ENCODE measurements around the gene SLC43A3.
"Not testable (repeated sequence)": the region's sequence is repeated elsewhere in the genome, so short reads cannot be mapped to it uniquely, and the experiment has no call there.

Gene SLC43A3

DNA sequence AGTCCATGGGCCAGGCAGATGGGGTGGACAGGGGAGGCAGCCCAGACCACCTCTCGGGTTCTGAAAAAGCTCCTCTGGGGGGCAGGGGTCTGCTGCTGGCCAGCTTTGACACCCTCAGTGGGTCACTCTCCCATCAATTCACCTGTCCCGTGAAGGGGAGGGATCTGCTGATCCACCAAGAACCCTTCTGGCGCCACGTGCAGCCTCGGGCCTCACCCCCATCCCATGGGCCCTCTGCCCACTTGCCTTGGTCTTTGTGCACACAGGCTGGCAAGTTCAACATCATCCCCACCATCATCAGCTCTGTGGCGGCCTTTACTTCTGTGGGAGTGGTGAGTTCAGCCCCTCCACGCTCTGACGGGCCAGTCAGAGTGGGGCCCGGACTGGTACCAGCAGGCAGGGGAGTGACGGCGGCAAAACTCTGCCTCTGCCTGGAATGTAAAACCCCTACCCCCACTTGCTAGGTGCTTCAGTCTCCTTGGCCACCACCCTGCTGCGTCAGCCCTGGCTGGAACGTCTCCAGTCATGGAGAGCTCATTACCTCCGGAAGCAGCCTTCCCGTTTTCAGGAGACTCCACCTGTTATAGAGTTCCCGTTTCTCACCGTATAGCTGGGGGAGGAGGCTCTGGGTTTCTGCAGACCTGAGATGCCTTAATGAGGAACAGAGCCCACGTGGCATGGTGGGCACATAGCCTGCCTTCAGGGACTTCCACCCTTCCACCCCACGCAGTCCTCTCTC, 58.6 kb downstream of the SLC43A3 start:
- Mint-ChIP-seq H3K27me3 (peaks cover 38% of the 10 kb centered on the region), H3K4me1 (no peaks in the 10 kb centered on the region), H3K4me3 (no peak overlapping the region), H3K27ac (no peak overlapping the region), H3K36me3 (no peaks in the 10 kb centered on the region), H3K9me3 (no peaks in the 10 kb centered on the region)
- no peak for DNase-seq
- CTCF ChIA-PET: interaction anchor here (1.2 kb wide), 1 partner anchor 9 kb away, joined by 3 read pairs; no protein-coding TSS in a partner anchor

- Mint-ChIP-seq H3K9me3 (no peaks in the 10 kb centered on the region), H3K36me3 (no peaks in the 10 kb centered on the region), H3K27me3 (peaks cover 56% of the 10 kb centered on the region), H3K27ac (no peak overlapping the region), H3K4me1 (no peaks in the 10 kb centered on the region), H3K4me3 (no peak overlapping the region)
- no peak for DNase-seq
- CTCF ChIA-PET: interaction anchor here (0.9 kb wide), 1 partner anchor 88 kb away, joined by 3 read pairs; no protein-coding TSS in a partner anchor
Measured at GRCh38 chr11:57364851-57365660, 61.9 kb downstream of the SLC43A3 start.

- Mint-ChIP-seq H3K27ac (no peak overlapping the region), H3K4me3 (no peak overlapping the region), H3K9me3 (no peaks in the 10 kb centered on the region), H3K27me3 (peaks cover 50% of the 10 kb centered on the region), H3K4me1 (no peaks in the 10 kb centered on the region), H3K36me3 (no peaks in the 10 kb centered on the region)
- CTCF ChIA-PET: interaction anchor here (1.0 kb wide), 1 partner anchor 163 kb away, joined by 4 read pairs; no protein-coding TSS in a partner anchor
- DNase-seq: no peak
Measured at GRCh38 chr11:57363131-57364080, 63.5 kb downstream of the SLC43A3 start.

DNA sequence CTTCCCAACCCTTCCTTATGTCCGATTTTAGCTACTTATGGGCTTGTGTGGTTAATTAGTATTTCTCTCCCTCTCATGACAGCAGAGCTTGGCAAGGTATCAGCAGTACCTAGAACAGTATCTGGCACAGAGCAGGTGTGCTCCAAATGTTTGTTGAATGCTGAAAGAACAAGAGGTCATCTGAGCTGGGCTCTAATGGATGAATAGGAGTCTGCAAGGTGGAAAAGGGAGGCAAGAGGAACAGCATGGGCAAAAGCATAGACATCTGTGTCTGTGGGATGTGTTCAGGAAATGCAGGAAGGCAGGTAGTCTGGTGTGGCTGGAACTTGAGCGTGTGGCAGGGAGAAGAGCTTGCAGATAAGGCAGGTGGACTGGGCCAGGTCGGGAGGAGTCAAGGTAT, 65.0 kb downstream of the SLC43A3 start:
- Mint-ChIP-seq H3K36me3 (no peaks in the 10 kb centered on the region), H3K4me1 (no peaks in the 10 kb centered on the region), H3K27me3 (peaks cover 45% of the 10 kb centered on the region), H3K4me3 (no peak overlapping the region), H3K27ac (no peak overlapping the region), H3K9me3 (no peaks in the 10 kb centered on the region)
- DNase-seq: no peak
- CTCF ChIA-PET: interaction anchor here (0.9 kb wide), 1 partner anchor 438 kb away, joined by 5 read pairs; no protein-coding TSS in a partner anchor

GRCh38 chr11:57361420-57361819, 65.5 kb downstream of the SLC43A3 start:
- H3K36me3 Mint-ChIP-seq, H3K4me1 Mint-ChIP-seq, H3K9me3 Mint-ChIP-seq, H3K27ac Mint-ChIP-seq, DNase-seq, H3K4me3 Mint-ChIP-seq: not testable (repeated sequence)
- H3K27me3 Mint-ChIP-seq: peaks cover 46% of the 10 kb centered on the region
- CTCF ChIA-PET: interaction anchor here (0.9 kb wide), 1 partner anchor 439 kb away, joined by 5 read pairs; no protein-coding TSS in a partner anchor

- no peaks in the 10 kb centered on the region for H3K9me3 Mint-ChIP-seq
- DNase-seq: no peak
- no peak overlapping the region for H3K4me3 Mint-ChIP-seq
- no peaks in the 10 kb centered on the region for H3K36me3 Mint-ChIP-seq
- no peaks in the 10 kb centered on the region for H3K4me1 Mint-ChIP-seq
- H3K27me3 Mint-ChIP-seq: peaks cover 47% of the 10 kb centered on the region
- H3K27ac Mint-ChIP-seq: no peak overlapping the region
- CTCF ChIA-PET: no interaction called here
Measured at GRCh38 chr11:57360991-57361390, 65.9 kb downstream of the SLC43A3 start.

DNA sequence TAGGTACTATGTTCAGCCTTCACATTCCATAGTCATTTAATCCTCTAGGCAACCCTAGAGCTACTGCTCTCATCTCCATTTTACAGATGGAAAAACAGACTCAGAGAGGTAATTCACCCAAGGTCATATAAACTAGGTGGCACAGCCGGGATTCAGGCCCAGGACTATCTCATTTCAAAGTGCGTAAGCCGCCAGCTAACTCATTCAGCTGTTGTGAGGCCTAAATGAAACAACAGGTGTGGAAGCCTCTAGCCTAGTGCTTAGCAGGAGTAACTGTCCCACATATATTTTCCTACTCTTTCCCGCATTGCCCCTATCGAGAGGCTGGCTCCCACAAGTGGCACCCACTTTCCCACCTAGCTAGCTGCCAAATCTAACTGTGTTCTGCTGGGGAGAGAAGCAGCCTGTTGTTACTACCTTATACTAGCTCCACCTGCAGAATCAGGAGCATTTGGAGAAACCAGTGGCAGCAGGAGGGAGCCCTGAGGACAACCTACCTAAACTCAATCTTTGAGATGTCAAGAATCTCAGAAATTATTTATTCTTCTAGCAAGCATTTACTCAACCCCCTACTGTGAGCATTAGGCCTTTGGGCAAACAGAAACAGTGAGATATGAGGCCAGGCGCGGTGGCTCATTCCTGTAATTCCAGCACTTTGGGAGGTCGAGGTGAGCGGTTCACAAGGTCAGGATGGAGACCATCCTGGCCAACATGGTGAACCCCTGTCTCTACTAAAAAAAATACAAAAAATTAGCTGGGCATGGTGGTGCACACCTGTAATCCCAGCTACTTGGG, 66.8 kb downstream of the SLC43A3 start:
- Mint-ChIP-seq H3K9me3 (no peaks in the 10 kb centered on the region), H3K27me3 (peaks cover 43% of the 10 kb centered on the region), H3K4me3 (no peak overlapping the region), H3K4me1 (no peaks in the 10 kb centered on the region), H3K36me3 (no peaks in the 10 kb centered on the region), H3K27ac (no peak overlapping the region)
- CTCF ChIA-PET: interaction anchor here (0.6 to 1.2 kb wide), 2 partner anchors 14 to 1021 kb away, joined by 4 read pairs; no protein-coding TSS in a partner anchor
- DNase-seq: no peak

GRCh38 chr11:57359396-57359795, 67.5 kb downstream of the SLC43A3 start:
- Mint-ChIP-seq H3K4me3 (no peak overlapping the region), H3K9me3 (no peaks in the 10 kb centered on the region), H3K36me3 (no peaks in the 10 kb centered on the region), H3K4me1 (no peaks in the 10 kb centered on the region), H3K27me3 (peaks cover 45% of the 10 kb centered on the region), H3K27ac (no peak overlapping the region)
- CTCF ChIA-PET: interaction anchor here (0.6 to 1.2 kb wide), 3 partner anchors 9 to 1022 kb away, joined by 3 to 4 read pairs (median 4); no protein-coding TSS in a partner anchor
- DNase-seq: no peak

GRCh38 chr11:57358991-57359390, 67.9 kb downstream of the SLC43A3 start:
- Mint-ChIP-seq H3K4me3 (no peak overlapping the region), H3K27ac (no peak overlapping the region), H3K27me3 (peaks cover 45% of the 10 kb centered on the region), H3K9me3 (no peaks in the 10 kb centered on the region), H3K36me3 (no peaks in the 10 kb centered on the region), H3K4me1 (no peaks in the 10 kb centered on the region)
- no peak for DNase-seq
- CTCF ChIA-PET: interaction anchor here (0.9 to 1.2 kb wide), 2 partner anchors 9 to 13 kb away, joined by 3 to 4 read pairs; no protein-coding TSS in a partner anchor

- Mint-ChIP-seq H3K4me1 (no peaks in the 10 kb centered on the region), H3K9me3 (no peaks in the 10 kb centered on the region), H3K27ac (no peak overlapping the region), H3K27me3 (peaks cover 48% of the 10 kb centered on the region), H3K4me3 (no peak overlapping the region), H3K36me3 (no peaks in the 10 kb centered on the region)
- DNase-seq: no peak
- CTCF ChIA-PET: interaction anchor here (0.9 kb wide), 1 partner anchor 10 kb away, joined by 3 read pairs; no protein-coding TSS in a partner anchor
Measured at GRCh38 chr11:57358543-57358961, 68.4 kb downstream of the SLC43A3 start.

DNA sequence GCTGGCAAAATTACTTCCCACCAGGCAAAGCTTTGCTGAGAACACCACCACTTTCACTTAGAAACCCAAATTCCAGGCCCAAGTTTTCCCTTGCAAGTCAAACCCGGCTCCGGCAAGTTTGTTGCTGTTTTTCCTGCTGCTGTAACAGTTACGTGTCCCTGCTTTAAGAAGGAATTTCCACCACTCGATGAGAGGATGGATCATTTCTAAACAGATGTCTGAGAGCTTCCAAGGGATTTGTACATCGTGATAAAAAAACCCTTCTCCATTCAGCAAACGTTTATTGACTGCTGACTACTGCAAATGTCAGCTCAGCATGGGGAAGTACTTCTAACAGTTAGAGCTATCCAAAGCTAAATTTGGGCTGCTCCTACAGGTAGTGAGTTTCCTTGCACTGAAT, 69.1 kb downstream of the SLC43A3 start:
- H3K27me3 Mint-ChIP-seq: peaks cover 51% of the 10 kb centered on the region
- no peak for DNase-seq
- CTCF ChIA-PET: interaction anchor here (1.6 kb wide), 1 partner anchor 10 kb away, joined by 3 read pairs; no protein-coding TSS in a partner anchor

GRCh38 chr11:57357310-57357709, 69.6 kb downstream of the SLC43A3 start:
- no peaks in the 10 kb centered on the region for H3K9me3 Mint-ChIP-seq
- H3K27me3 Mint-ChIP-seq: peaks cover 52% of the 10 kb centered on the region
- no peaks in the 10 kb centered on the region for H3K36me3 Mint-ChIP-seq
- CTCF ChIA-PET: interaction anchor here (1.6 kb wide), 1 partner anchor 9 kb away, joined by 3 read pairs; no protein-coding TSS in a partner anchor
- H3K4me3 Mint-ChIP-seq: no peak overlapping the region
- no peak overlapping the region for H3K27ac Mint-ChIP-seq
- no peaks in the 10 kb centered on the region for H3K4me1 Mint-ChIP-seq
- DNase-seq: no peak

More for the DNA sequence above, 69.1 kb downstream of the SLC43A3 start:
- H3K9me3 Mint-ChIP-seq: no peaks in the 10 kb centered on the region
- no peak overlapping the region for H3K27ac Mint-ChIP-seq
- no peaks in the 10 kb centered on the region for H3K36me3 Mint-ChIP-seq
- no peak overlapping the region for H3K4me3 Mint-ChIP-seq
- no peaks in the 10 kb centered on the region for H3K4me1 Mint-ChIP-seq
